HEK293 (cell line): ENCODE measurements around the gene GADD45G.

Experiments used
- CTCF ChIA-PET: fragments of 350-600 bp; formaldehyde crosslinking; extraction: SDS; loops from one replicate; lab custom pipeline; 2021; ENCODE audit warnings: antibody characterized with exemption; lab: Yijun Ruan, JAX
- POLR2A ChIA-PET: fragments of 300-600 bp; formaldehyde crosslinking; extraction: SDS; loops from one replicate; lab custom pipeline; 2020; ENCODE audit warnings: antibody characterized with exemption, inconsistent platforms; lab: Yijun Ruan, JAX
- H3K27ac ChIP-seq: fragments of 200-500 bp; sonication (Bioruptor generic); 2 replicates; pipeline ENCODE4 v1.5.1; 2014; ENCODE audit warnings: low read depth, low read length, control low read depth, inconsistent platforms; ENCODE audit errors: extremely low read depth
- H3K36me3 ChIP-seq, 2 experiments: fragments of 200-500 bp in 1 of 2; sonication (Bioruptor generic) in 1 of 2; 1 replicate in 1 of 2; 2 replicates in 1 of 2; pipeline ENCODE4 v1.5.1; 2014 to 2017; ENCODE audit warnings: inconsistent platforms in 2 of 2, low read length in 2 of 2; ENCODE audit not compliant: control insufficient read depth in 2 of 2, insufficient read depth in 1 of 2
- H3K4me1 ChIP-seq: fragments of 200-500 bp; sonication (Bioruptor generic); 2 replicates; pipeline ENCODE4 v1.5.1; 2014; ENCODE audit warnings: mild to moderate bottlenecking, low read length, inconsistent platforms; ENCODE audit not compliant: control insufficient read depth, insufficient read depth
- H3K4me3 ChIP-seq: 2 replicates; pipeline ENCODE4 v1.5.1; 2011; ENCODE audit warnings: low read depth, mild to moderate bottlenecking, control low read depth, low read length, moderate library complexity
- H3K9me3 ChIP-seq: fragments of 200-500 bp; sonication (Bioruptor generic); 2 replicates; pipeline ENCODE4 v1.5.1; 2014; ENCODE audit warnings: low read depth, low read length, inconsistent platforms; ENCODE audit not compliant: control insufficient read depth, insufficient read depth
- BCL11A ChIP-seq: fragments of 450-650 bp; formaldehyde crosslinking; IDR thresholded peaks from 2 replicates; pipeline ENCODE4 v1.5.1; 2016; ENCODE audit warnings: low read depth, missing biosample characterization, missing genetic modification characterization
- GLIS1 ChIP-seq: fragments of 450-650 bp; formaldehyde crosslinking; IDR thresholded peaks from 2 replicates; pipeline ENCODE4 v1.5.1; 2016; ENCODE audit warnings: missing biosample characterization, missing genetic modification characterization
- KLF7 ChIP-seq: fragments of 450-650 bp; formaldehyde crosslinking; IDR thresholded peaks from 2 replicates; pipeline ENCODE4 v1.5.1; 2016; ENCODE audit warnings: missing biosample characterization, missing genetic modification characterization, borderline replicate concordance
- KLF9 ChIP-seq: fragments of 450-650 bp; formaldehyde crosslinking; IDR thresholded peaks from 2 replicates; pipeline ENCODE4 v1.5.1; 2016; ENCODE audit warnings: missing biosample characterization, missing genetic modification characterization, low read depth
- MZF1 ChIP-seq: fragments of 450-650 bp; formaldehyde crosslinking; IDR thresholded peaks from 2 replicates; pipeline ENCODE4 v1.5.1; 2017; ENCODE audit warnings: missing biosample characterization, missing genetic modification characterization, borderline replicate concordance
- ZBTB1 ChIP-seq: fragments of 450-650 bp; formaldehyde crosslinking; IDR thresholded peaks from 2 replicates; pipeline ENCODE4 v1.5.1; 2016; ENCODE audit warnings: missing biosample characterization, missing genetic modification characterization
- ZBTB17 ChIP-seq: fragments of 450-650 bp; formaldehyde crosslinking; IDR thresholded peaks from 2 replicates; pipeline ENCODE4 v1.5.1; 2016; ENCODE audit warnings: missing biosample characterization, missing genetic modification characterization
- ZBTB26 ChIP-seq: fragments of 450-650 bp; formaldehyde crosslinking; optimal IDR thresholded peaks from 2 replicates; pipeline ENCODE3; 2016; ENCODE audit warnings: missing biosample characterization, mild to moderate bottlenecking, missing genetic modification characterization
- ZBTB44 ChIP-seq: fragments of 450-650 bp; IDR thresholded peaks from 2 replicates; pipeline ENCODE4 v1.5.1; 2018; ENCODE audit warnings: missing biosample characterization, mild to moderate bottlenecking, missing genetic modification characterization
- ZFHX2 ChIP-seq: fragments of 450-650 bp; formaldehyde crosslinking; conservative IDR thresholded peaks from 2 replicates; pipeline ENCODE4 v1.5.1; 2016; ENCODE audit warnings: missing biosample characterization, missing genetic modification characterization
- ZNF114 ChIP-seq: fragments of 450-650 bp; formaldehyde crosslinking; IDR thresholded peaks from 2 replicates; pipeline ENCODE4 v1.5.0; 2017; ENCODE audit warnings: missing biosample characterization, missing genetic modification characterization
- ZNF138 ChIP-seq: fragments of 450-650 bp; formaldehyde crosslinking; IDR thresholded peaks from 2 replicates; pipeline ENCODE4 v1.5.1; 2016; ENCODE audit warnings: missing biosample characterization, missing genetic modification characterization, borderline replicate concordance
- ZNF184 ChIP-seq: fragments of 450-650 bp; IDR thresholded peaks from 2 replicates; pipeline ENCODE4 v1.5.1; 2018; ENCODE audit warnings: missing biosample characterization, mild to moderate bottlenecking, missing genetic modification characterization
- ZNF211 ChIP-seq: fragments of 450-650 bp; formaldehyde crosslinking; IDR thresholded peaks from 2 replicates; pipeline ENCODE4 v1.5.1; 2016; ENCODE audit warnings: low read depth, missing biosample characterization, missing genetic modification characterization
- ZNF24 ChIP-seq: fragments of 450-650 bp; formaldehyde crosslinking; IDR thresholded peaks from 2 replicates; pipeline ENCODE4 v1.5.1; 2016; ENCODE audit warnings: missing biosample characterization, missing genetic modification characterization
- ZNF280C ChIP-seq: fragments of 450-650 bp; formaldehyde crosslinking; IDR thresholded peaks from 2 replicates; pipeline ENCODE4 v1.5.1; 2016; ENCODE audit warnings: missing biosample characterization, missing genetic modification characterization
- ZNF335 ChIP-seq: fragments of 450-650 bp; formaldehyde crosslinking; conservative IDR thresholded peaks from 2 replicates; pipeline ENCODE4 v1.5.1; 2016; ENCODE audit warnings: missing biosample characterization, missing genetic modification characterization
- ZNF37A ChIP-seq: fragments of 450-650 bp; IDR thresholded peaks from 2 replicates; pipeline ENCODE4 v1.5.1; 2018; ENCODE audit warnings: missing biosample characterization, missing genetic modification characterization
- ZNF449 ChIP-seq: fragments of 450-650 bp; formaldehyde crosslinking; IDR thresholded peaks from 2 replicates; pipeline ENCODE4 v1.5.1; 2017; ENCODE audit warnings: missing biosample characterization, mild to moderate bottlenecking, missing genetic modification characterization, moderate library complexity
- ZNF571 ChIP-seq: fragments of 450-650 bp; formaldehyde crosslinking; IDR thresholded peaks from 2 replicates; pipeline ENCODE4 v1.5.0; 2017; ENCODE audit warnings: missing biosample characterization, missing genetic modification characterization
- ZNF639 ChIP-seq: fragments of 450-650 bp; formaldehyde crosslinking; IDR thresholded peaks from 2 replicates; pipeline ENCODE4 v1.5.1; 2016; ENCODE audit warnings: missing biosample characterization, missing genetic modification characterization
- ZNF677 ChIP-seq: fragments of 450-650 bp; IDR thresholded peaks from 2 replicates; pipeline ENCODE4 v1.5.0; 2018; ENCODE audit warnings: missing biosample characterization, mild to moderate bottlenecking, missing genetic modification characterization, moderate library complexity
- ZNF76 ChIP-seq: fragments of 450-650 bp; formaldehyde crosslinking; IDR thresholded peaks from 2 replicates; pipeline ENCODE4; 2016; ENCODE audit warnings: low read depth, missing biosample characterization, missing genetic modification characterization, borderline replicate concordance
- ZNF785 ChIP-seq: fragments of 450-650 bp; formaldehyde crosslinking; IDR thresholded peaks from 2 replicates; pipeline ENCODE4 v1.5.1; 2016; ENCODE audit warnings: missing biosample characterization, missing genetic modification characterization
- ZSCAN5A ChIP-seq: fragments of 450-650 bp; formaldehyde crosslinking; IDR thresholded peaks from 2 replicates; pipeline ENCODE4 v1.5.1; 2016; ENCODE audit warnings: missing biosample characterization, missing genetic modification characterization

GADD45G gene

GRCh38 chr9:89602978-89603766 is 1.6 kb upstream of the GADD45G start (continued):
- TF ChIP-seq ZBTB26 (tag by site-specific recombination), result no peak
- no peak for TF ChIP-seq ZNF76 (tag by site-specific recombination)
- no peak for TF ChIP-seq KLF7 (tag by site-specific recombination)
- TF ChIP-seq ZBTB44 (tag by site-specific recombination), result 0 out of 2 replicates have a peak, but pooled peaks have one; percentile 36
- TF ChIP-seq ZNF571 (tag by site-specific recombination), result no peak
- TF ChIP-seq ZNF335 (tag by site-specific recombination), result peak; percentile 97
- 0 out of 2 replicates have a peak, but pooled peaks have one; percentile 26 for TF ChIP-seq ZNF24 (tag by site-specific recombination)
- TF ChIP-seq ZFHX2, result peak; percentile 7; the same call in 1 of the 2 replicates
- no peak for TF ChIP-seq ZNF37A (tag by site-specific recombination)
- TF ChIP-seq GLIS1 (tag by site-specific recombination), result no peak
- no peak for TF ChIP-seq ZNF449
- TF ChIP-seq ZNF785 (tag by site-specific recombination), result no peak
- no peak for TF ChIP-seq ZNF280C (tag by site-specific recombination)
- TF ChIP-seq ZNF211 (tag by site-specific recombination), result no peak
- no peak for TF ChIP-seq KLF9

- POLR2A ChIA-PET, result interaction anchor here (0.5 to 3.0 kb wide), 62 partner anchors 9 to 503 kb away, joined by 3 to 45 read pairs (median 4); no protein-coding TSS in a partner anchor
- H3K4me1 ChIP-seq, result peaks cover 4% of the 10 kb centered on the region; the same call in 1 of the 2 replicates
- H3K9me3 ChIP-seq, result no peaks in the 10 kb centered on the region
- H3K36me3 ChIP-seq, result no peaks in the 10 kb centered on the region
- H3K27ac ChIP-seq, result peak overlapping the region; percentile 74; the same call in 1 of the 2 replicates
- H3K4me3 ChIP-seq, result peak overlapping the region; percentile 41
- CTCF ChIA-PET, result interaction anchor here (0.6 to 7.5 kb wide), 39 partner anchors 11 to 1964 kb away, joined by 3 to 234 read pairs (median 6); no protein-coding TSS in a partner anchor
- TF ChIP-seq ZBTB1 (tag by site-specific recombination) (no peak), ZNF138 (no peak), MZF1 (no peak), ZNF677 (tag by site-specific recombination) (no peak), ZBTB17 (peak; percentile 25; the same call in 1 of the 2 replicates), ZNF24 (tag by site-specific recombination) (no peak), ZNF639 (tag by site-specific recombination) (no peak), ZNF114 (tag by site-specific recombination) (no peak), ZSCAN5A (tag by site-specific recombination) (no peak), ZNF184 (tag by site-specific recombination) (no peak), BCL11A (tag by site-specific recombination) (no peak)
Observed at GRCh38 chr9:89603767-89604665, 796 bp upstream of the GADD45G start.
